HG03469 (cell line): ENCODE data around the gene ZNF248.

ENCODE experiments used
- ATAC-seq: cut with Tn5 transposase; IDR thresholded peaks from one replicate; pipeline ENCODE4 v1.9.1; 2021; ENCODE audit warnings: mild to moderate bottlenecking, moderate library complexity, moderate number of reproducible peaks; ENCODE audit not compliant: unreplicated experiment

The ZNF248 gene

GRCh38 chr10:37831495-37832333, 25.7 kb downstream of the ZNF248 start:
- no peak for ATAC-seq

GRCh38 chr10:37826806-37827205, 30.6 kb downstream of the ZNF248 start:
- ATAC-seq, result no peak

- no peak for ATAC-seq
Measured at GRCh38 chr10:37821237-37821636, 36.2 kb downstream of the ZNF248 start.

- no peak for ATAC-seq
Measured at GRCh38 chr10:37819797-37820196, 37.6 kb downstream of the ZNF248 start.

- no peak for ATAC-seq
Measured at GRCh38 chr10:37816290-37816689, 41.1 kb downstream of the ZNF248 start.

GRCh38 chr10:37813763-37814162, 43.6 kb downstream of the ZNF248 start:
- no peak for ATAC-seq

GRCh38 chr10:37812290-37812689, 45.1 kb downstream of the ZNF248 start:
- ATAC-seq, result no peak

GRCh38 chr10:37803269-37803668, 54.1 kb downstream of the ZNF248 start:
- no peak for ATAC-seq

GRCh38 chr10:37801557-37801956, 55.9 kb downstream of the ZNF248 start:
- ATAC-seq, result no peak

- no peak for ATAC-seq
Measured at GRCh38 chr10:37794305-37794976, 63.0 kb downstream of the ZNF248 start.

- ATAC-seq, result no peak
Measured at GRCh38 chr10:37789590-37789989, 67.8 kb downstream of the ZNF248 start.

- ATAC-seq, result no peak
Measured at GRCh38 chr10:37784678-37785077, 72.7 kb downstream of the ZNF248 start.

- ATAC-seq, result no peak
Measured at GRCh38 chr10:37780536-37780935, 76.9 kb downstream of the ZNF248 start.

- no peak for ATAC-seq
Measured at GRCh38 chr10:37777056-37777455, 80.4 kb downstream of the ZNF248 start.

GRCh38 chr10:37775612-37776011, 81.8 kb downstream of the ZNF248 start:
- ATAC-seq, result no peak

- no peak for ATAC-seq
Measured at GRCh38 chr10:37774351-37774750, 83.1 kb downstream of the ZNF248 start.

- no peak for ATAC-seq
Measured at GRCh38 chr10:37765216-37765615, 92.2 kb downstream of the ZNF248 start.

GRCh38 chr10:37763132-37763531, 94.3 kb downstream of the ZNF248 start:
- no peak for ATAC-seq

- no peak for ATAC-seq
Measured at GRCh38 chr10:37762287-37762686, 95.1 kb downstream of the ZNF248 start.

GRCh38 chr10:37760817-37761216, 96.6 kb downstream of the ZNF248 start:
- ATAC-seq, result no peak

GRCh38 chr10:37758074-37758473, 99.3 kb downstream of the ZNF248 start:
- ATAC-seq, result no peak
